Measurements from ENCODE around the gene LMX1A.

The LMX1A gene

GRCh38 chr1:165218731-165219130, 137.8 kb downstream of the LMX1A start:
- no peak for ATAC-seq
- DNase-seq, result no peak

DNA sequence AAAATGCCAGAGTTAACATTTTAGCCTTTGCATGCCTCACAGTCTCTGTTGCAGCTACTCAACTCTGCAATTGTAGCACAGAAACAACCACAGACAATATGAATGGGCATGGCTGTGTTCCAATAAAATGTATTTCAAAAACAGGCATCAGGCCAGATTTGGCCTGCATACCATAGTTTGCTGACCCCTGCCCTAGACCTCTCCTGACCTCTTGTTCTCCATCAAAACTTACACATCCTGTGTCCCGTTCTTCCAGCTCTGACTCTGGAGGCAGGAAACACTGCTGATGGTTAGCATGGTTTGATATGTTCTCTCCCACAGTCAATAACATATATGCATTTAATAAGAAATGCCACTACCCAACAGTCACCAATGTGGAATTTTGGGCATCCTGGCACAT, 138.6 kb downstream of the LMX1A start:
- no peak for ATAC-seq
- no peak for DNase-seq

DNA sequence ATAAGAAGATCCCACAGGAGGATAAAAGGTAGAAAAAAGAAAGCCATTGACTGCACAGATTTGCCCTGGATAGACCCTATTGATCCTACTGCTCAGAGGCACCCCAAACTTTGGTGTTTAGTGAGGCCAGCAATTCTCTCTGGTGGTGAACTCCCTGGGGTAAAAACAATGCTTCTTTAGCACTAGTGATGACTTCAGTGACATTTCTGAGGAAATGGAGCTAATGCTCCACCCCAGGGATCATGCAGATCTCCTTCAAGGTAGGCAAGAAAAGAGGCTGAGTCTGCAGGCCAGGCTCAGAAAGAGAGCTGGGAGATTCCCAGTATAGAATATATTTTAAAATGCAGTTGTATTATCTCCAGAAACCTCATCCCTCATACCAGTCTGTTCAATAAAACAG, 140.3 kb downstream of the LMX1A start:
- DNase-seq (no peak), ATAC-seq (no peak)

DNA sequence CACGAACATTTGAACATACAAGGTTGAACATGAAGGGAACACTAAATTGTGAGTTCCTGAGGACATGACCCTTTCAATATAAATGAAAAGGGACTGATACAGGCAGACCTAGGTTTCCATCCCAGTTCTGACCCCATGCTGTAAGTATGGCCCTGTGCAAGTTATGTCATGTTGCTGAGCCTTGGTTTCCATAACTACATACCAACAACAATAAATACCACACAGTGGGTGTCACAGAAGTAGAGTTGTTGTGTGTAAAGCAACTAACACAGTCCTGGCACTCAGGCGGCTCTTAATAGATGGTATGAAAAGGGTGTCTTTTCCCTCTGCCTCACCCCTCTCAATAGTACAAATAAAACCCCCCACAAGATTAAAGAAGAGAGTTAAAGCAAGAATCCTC, 140.8 kb downstream of the LMX1A start:
- ATAC-seq (no peak), DNase-seq (no peak)

GRCh38 chr1:165212229-165212628, 144.3 kb downstream of the LMX1A start:
- no peak for DNase-seq

GRCh38 chr1:165207853-165208515, 148.5 kb downstream of the LMX1A start:
- ATAC-seq, result no peak
- no peak for DNase-seq

More at GRCh38 chr1:165212229-165212628, 144.3 kb downstream of the LMX1A start:
- ATAC-seq, result no peak

DNA sequence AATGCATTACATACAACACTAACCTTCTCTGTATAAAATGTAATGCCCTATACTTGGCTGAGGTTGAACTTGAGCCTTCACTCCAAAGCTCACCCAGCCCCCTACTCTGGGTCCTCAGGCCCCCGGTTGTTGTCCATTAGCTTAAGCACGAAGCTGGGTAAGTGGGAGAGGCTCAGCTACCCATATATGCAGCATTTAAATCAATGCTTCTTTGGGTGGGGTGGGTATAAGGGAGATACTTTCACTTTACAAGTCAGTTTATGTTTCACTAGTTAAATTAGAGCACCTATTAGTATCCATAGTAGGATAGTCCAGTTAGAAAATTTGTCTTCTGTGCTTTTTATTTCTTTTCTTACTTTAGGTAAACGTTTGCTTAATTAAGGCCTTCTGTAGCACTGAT, 151.4 kb downstream of the LMX1A start:
- DNase-seq, result no peak
- no peak for ATAC-seq

DNA sequence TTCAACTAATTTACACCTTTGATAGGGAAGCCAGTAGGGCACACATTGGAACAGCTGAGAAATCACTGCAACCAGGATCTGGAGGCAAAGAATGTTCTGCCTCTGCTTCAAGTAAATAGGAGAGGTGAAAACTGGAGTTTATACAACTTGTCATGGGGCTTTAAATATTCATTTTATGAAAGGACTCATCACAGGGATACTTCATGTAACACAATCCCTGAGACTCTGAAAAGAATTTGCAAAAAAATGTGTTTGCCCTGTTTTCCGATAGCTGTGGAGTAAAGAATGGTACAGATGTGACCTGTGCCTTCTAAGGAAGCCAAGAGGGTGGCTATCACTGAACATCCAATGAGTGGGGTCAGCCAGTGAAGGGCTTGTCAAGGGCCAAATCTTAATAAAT, 152.0 kb downstream of the LMX1A start:
- DNase-seq, result no peak
- ATAC-seq, result no peak

DNA sequence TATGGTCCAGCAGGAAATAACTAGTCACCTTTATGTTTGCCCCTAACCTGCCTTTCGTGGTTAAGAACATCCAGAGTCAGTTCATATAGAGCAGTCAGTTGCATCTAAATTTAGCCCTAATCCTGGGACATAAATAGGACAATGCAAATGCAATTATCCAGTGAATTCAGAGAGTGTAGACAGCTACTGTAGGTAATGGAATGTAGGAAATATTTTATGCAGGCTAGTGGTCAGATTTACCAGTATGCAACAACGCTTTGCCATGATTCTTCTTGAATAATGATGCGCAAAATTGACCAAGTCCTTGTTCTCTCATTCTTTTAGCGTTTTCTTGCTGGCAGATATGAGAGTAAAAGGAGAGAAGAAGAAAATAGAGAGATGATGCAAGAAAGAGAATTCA, 165.4 kb downstream of the LMX1A start:
- ATAC-seq (no peak), DNase-seq (no peak)

DNA sequence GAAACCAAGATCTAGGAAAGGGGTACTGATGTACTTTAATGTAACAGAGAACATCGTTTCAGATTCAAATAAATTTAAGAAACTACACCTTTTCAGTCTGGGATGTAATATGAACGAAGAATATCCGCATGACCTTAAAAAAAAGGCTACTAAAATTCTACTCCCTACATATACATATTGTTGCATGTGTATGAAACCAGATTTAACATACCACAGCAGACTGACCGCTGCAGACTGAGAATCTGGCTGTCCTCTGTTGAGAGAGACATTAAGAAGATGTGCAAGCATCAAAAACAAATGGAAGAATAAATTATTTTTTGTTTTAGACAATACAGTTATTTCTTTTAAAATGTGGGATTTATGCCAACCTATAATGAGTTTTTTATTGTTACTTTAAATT, 166.6 kb downstream of the LMX1A start:
- DNase-seq, result no peak
- no peak for ATAC-seq

GRCh38 chr1:165189011-165189410, 167.5 kb downstream of the LMX1A start:
- no peak for DNase-seq

GRCh38 chr1:165187031-165188009, 169.2 kb downstream of the LMX1A start:
- ATAC-seq (no peak), DNase-seq (no peak)

More at GRCh38 chr1:165189011-165189410, 167.5 kb downstream of the LMX1A start:
- no peak for ATAC-seq

DNA sequence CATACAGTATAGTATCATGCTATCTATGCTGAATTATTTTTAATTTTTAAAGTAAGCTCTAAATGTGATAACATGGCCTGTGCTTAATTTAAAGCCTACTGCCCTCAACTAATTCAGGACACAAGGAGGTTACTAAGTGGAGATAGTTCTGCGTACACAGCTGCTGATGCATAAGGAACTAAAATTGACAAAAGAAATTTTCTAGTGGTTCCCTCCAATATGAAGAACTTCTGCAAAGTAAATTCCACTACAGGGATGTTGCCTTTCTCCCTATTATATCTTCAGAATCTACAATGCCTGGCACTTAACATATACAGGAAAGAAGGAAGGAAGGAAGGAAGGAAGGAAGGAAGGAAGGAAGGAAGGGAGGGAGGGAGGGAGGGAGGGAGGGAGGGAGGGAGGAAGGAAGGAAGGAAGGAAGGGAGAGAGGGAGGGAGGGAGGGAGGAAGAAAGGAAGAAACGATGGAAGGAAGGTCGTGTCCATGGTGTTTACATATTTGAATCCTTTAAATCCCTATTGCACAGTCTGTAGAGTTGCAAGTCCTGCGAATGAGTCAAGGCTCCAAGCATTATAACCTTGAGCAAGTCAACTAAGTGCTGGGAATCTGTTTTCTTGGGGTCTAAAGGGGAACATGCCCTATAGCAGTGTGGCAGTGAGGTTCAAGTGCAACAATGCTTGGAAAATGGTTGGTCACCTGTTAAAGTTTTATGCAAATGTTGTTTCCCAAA, 171.2 kb downstream of the LMX1A start:
- DNase-seq (no peak), ATAC-seq (no peak)

GRCh38 chr1:165182975-165183374, 173.5 kb downstream of the LMX1A start:
- ATAC-seq, result no peak

DNA sequence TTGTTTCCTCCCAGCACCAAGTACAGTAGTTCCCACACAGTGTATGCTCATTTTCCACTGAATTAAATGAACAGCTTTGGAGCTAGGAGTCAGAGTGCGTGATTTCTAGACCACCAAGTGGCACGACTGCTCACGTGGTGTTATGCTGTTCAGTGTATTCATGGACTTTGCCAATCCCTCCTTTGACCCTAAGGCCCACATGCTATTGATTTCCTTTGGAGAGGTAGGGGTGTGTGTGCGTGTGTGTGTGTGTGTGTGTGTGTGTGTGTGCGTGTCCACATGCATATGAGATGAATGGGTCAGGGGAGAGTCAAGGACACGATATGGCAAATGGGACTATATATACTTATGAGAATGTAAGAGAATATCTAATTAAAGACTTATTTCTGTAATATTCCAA, 177.2 kb downstream of the LMX1A start:
- no peak for DNase-seq
- ATAC-seq, result no peak

More at GRCh38 chr1:165182975-165183374, 173.5 kb downstream of the LMX1A start:
- DNase-seq, result no peak

- ATAC-seq, result no peak
Observed at GRCh38 chr1:165174491-165174890, 182.0 kb downstream of the LMX1A start.

DNA sequence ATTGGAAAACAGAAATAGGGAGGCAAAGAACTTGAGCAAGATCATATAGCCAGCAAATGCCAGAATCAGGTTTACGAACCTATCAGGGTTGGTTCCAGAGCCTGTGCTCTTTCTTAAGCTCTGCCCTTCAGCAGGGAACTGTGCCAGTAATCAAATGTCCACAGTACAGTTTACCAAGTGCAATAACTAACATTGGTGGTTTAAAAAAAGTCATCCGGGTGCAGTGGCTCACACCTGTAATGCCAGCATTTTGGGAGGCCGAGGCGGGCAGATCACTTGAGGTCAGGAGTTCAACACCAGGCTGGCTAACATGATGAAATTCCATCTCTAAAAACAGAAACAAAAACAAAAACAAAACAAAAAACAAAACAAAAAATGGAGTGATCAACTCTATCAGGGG, 182.7 kb downstream of the LMX1A start:
- DNase-seq (no peak), ATAC-seq (no peak)

More at GRCh38 chr1:165174491-165174890, 182.0 kb downstream of the LMX1A start:
- no peak for DNase-seq

GRCh38 chr1:165173409-165173808, 183.1 kb downstream of the LMX1A start:
- DNase-seq, result no peak
- ATAC-seq, result no peak

DNA sequence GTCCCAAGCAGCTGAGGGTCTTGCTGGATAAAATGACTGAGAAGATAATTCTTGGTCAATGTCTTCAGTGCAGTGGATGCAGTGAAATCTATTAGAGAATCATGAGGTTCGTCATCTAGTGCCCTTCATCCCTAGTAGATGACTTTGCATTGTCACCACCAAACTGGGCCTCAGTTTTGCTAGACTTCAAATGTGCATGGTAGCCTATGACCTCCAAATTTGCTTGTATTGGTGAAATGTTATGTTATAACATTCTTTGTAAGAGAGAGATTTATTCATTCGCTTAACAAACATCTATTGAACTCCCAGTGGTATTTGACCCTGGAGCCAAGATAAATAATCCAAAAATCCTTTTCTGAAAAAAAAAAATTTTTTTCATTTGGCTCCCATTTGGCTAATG, 183.8 kb downstream of the LMX1A start:
- DNase-seq, result no peak
- no peak for ATAC-seq

- ATAC-seq (no peak), DNase-seq (no peak)
Observed at GRCh38 chr1:165169729-165170128, 186.8 kb downstream of the LMX1A start.

GRCh38 chr1:165169028-165169427, 187.5 kb downstream of the LMX1A start:
- DNase-seq (no peak), ATAC-seq (no peak)

DNA sequence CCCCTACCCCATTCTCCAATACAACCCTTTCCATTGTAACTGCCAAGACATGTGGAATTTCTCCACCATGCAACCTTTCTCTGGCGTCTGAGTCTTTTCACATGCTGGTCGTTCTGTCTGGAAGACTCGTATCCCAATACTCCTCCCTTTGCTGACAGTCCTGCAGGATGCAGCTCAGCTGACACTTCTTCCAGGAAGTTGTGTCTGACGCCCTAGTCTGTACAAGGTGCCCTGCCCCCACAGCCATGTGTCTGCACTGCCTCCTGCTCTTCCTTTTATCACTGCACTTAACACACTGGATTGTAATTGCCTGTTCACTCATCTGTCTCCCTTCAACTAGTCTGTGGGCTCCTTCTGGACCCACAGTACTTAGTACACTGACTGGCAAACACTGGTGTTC, 188.0 kb downstream of the LMX1A start:
- ATAC-seq (no peak), DNase-seq (no peak)

Data from stimulated activated naive CD8-positive, alpha-beta T cell treated with anti-CD3 and anti-CD28 coated beads, Interleukin-15, Interleukin-2, amounts not matched to agents 100 U/mL and 50 U/mL, for 24 hours (primary cell).